Naive B cell (primary cell): Measurements from ENCODE around the gene SNX12. TPM values are rescaled to one million over a fixed set of nuclear protein-coding genes. Genes with fewer than 3 reads are reported as not detected.

Source experiments
- polyA plus RNA-seq, 6 donors: library from polyadenylated mRNA; unstranded; fragments of 300-500 nt; fragmentation: Illumina TruSeq; gene quantifications; one replicate each; pipeline ENCODE4 v1.2.3, GENCODE V29; 2021; ENCODE audit warnings: low read depth in 6 of 6

The SNX12 gene
- polyA plus RNA-seq, 6 donors from 2014 or later, result 0.86 to 7.6 (median 3.3) TPM

Other genes starting within 250 kb of the SNX12 start
- gene TEX11, start 159.6 kb downstream of the SNX12 start, polyA plus RNA-seq, result not detected
- gene SLC7A3, start 137.2 kb downstream of the SNX12 start, polyA plus RNA-seq, result under 1 TPM in 1 of 6 donors, not detected in 5; 0.32 TPM
- 1 to 10 TPM; 1.1 to 3.7 (median 2.2) TPM for gene FOXO4, start 27.5 kb upstream of the SNX12 start, polyA plus RNA-seq
- gene CXorf65, start 38.4 kb upstream of the SNX12 start, polyA plus RNA-seq, result 1 to 10 TPM in 5 of 6 donors, under 1 TPM in 1; 0.46 to 6.2 (median 2.0) TPM
- gene IL2RG, start 43.2 kb upstream of the SNX12 start, polyA plus RNA-seq, result 1,000 to 10,000 TPM in 1 of 6 donors, 100 to 1,000 TPM in 5; 789 to 1,133 (median 826) TPM
- gene MED12, start 50.3 kb upstream of the SNX12 start, polyA plus RNA-seq, result 10 to 100 TPM in 2 of 6 donors, 1 to 10 TPM in 4; 7.2 to 20.3 (median 9.0) TPM
- under 1 TPM in 2 of 6 donors, not detected in 4; 0.09 to 0.35 TPM for gene NLGN3, start 76.5 kb upstream of the SNX12 start, polyA plus RNA-seq
- gene GJB1, start 154.9 kb upstream of the SNX12 start, polyA plus RNA-seq, result not detected
- gene ZMYM3, start 185.8 kb upstream of the SNX12 start, polyA plus RNA-seq, result 10 to 100 TPM in 1 of 6 donors, 1 to 10 TPM in 5; 5.8 to 10.0 (median 7.8) TPM
- 100 to 1,000 TPM; 174 to 227 (median 183) TPM for gene NONO, start 215.3 kb upstream of the SNX12 start, polyA plus RNA-seq
- not detected for gene ITGB1BP2, start 233.4 kb upstream of the SNX12 start, polyA plus RNA-seq